AG04449 (cell line): ENCODE data around the gene C10orf90.

Experiments
- CTCF ChIA-PET: fragments of 350-600 bp; formaldehyde crosslinking; extraction: SDS; loops from one replicate; lab custom pipeline; 2021; ENCODE audit warnings: antibody characterized with exemption; lab: Yijun Ruan, JAX
- POLR2A ChIA-PET: fragments of 400-600, 350-600 bp; formaldehyde crosslinking; extraction: SDS; loops from one replicate; lab custom pipeline; 2020; ENCODE audit warnings: antibody characterized with exemption, inconsistent platforms; lab: Yijun Ruan, JAX
- DNase-seq: peaks from one replicate; pipeline ENCODE4 v3.0.0-alpha.2; 2010; ENCODE audit warnings: low read depth, low spot score
- H3K4me3 ChIP-seq: 2 replicates; pipeline ENCODE4 v1.5.1; 2011; ENCODE audit warnings: low read depth, mild to moderate bottlenecking, control low read depth, low read length
- CTCF ChIP-seq: IDR thresholded peaks from one replicate; pipeline ENCODE4 v1.5.1; 2011; ENCODE audit warnings: mild to moderate bottlenecking, moderate library complexity, low read length, control low read depth, inconsistent platforms; ENCODE audit not compliant: insufficient read depth; ENCODE audit errors: missing control alignments

The C10orf90 gene

GRCh38 chr10:126397640-126398382 lies 272.7 kb downstream of the C10orf90 start:
- DNase-seq = peak; percentile 97
- no peak for TF ChIP-seq CTCF
- ChIA-PET CTCF (interaction anchor here (1.0 kb wide), 1 partner anchor 9 kb away, joined by 3 read pairs; no protein-coding TSS in a partner anchor), POLR2A (no interaction called here)
- no peak overlapping the region for H3K4me3 ChIP-seq

GRCh38 chr10:126397156-126397555 lies 273.3 kb downstream of the C10orf90 start:
- H3K4me3 ChIP-seq = no peak overlapping the region
- CTCF ChIA-PET = interaction anchor here (1.0 kb wide), 1 partner anchor 8 kb away, joined by 3 read pairs; no protein-coding TSS in a partner anchor
- DNase-seq = no peak
- no peak for TF ChIP-seq CTCF
- POLR2A ChIA-PET = no interaction called here

GRCh38 chr10:126394948-126395347 lies 275.5 kb downstream of the C10orf90 start:
- no peak for DNase-seq
- CTCF ChIA-PET = interaction anchor here (1.0 to 3.3 kb wide), 3 partner anchors 8 to 297 kb away, joined by 3 to 10 read pairs (median 4); no protein-coding TSS in a partner anchor
- POLR2A ChIA-PET = no interaction called here
- no peak for TF ChIP-seq CTCF
- H3K4me3 ChIP-seq = no peak overlapping the region

- H3K4me3 ChIP-seq = no peak overlapping the region
- POLR2A ChIA-PET = no interaction called here
- TF ChIP-seq CTCF = no peak
- no peak for DNase-seq
- CTCF ChIA-PET = interaction anchor here (0.9 to 3.3 kb wide), 4 partner anchors 9 to 113 kb away, joined by 3 to 10 read pairs (median 4); no protein-coding TSS in a partner anchor
These were observed 277.4 kb downstream of the C10orf90 start for GRCh38 chr10:126393076-126393475.

GRCh38 chr10:126392469-126392868 lies 278.0 kb downstream of the C10orf90 start:
- TF ChIP-seq CTCF = no peak
- DNase-seq = no peak
- ChIA-PET CTCF (interaction anchor here (3.3 kb wide), 1 partner anchor 111 kb away, joined by 10 read pairs; no protein-coding TSS in a partner anchor), POLR2A (no interaction called here)
- H3K4me3 ChIP-seq = no peak overlapping the region

GRCh38 chr10:126392068-126392467 lies 278.4 kb downstream of the C10orf90 start:
- TF ChIP-seq CTCF = no peak
- no peak for DNase-seq
- ChIA-PET POLR2A (no interaction called here), CTCF (interaction anchor here (1.3 to 2.0 kb wide), 2 partner anchors 407 to 410 kb away, joined by 3 to 6 read pairs; no protein-coding TSS in a partner anchor)
- no peak overlapping the region for H3K4me3 ChIP-seq
